Endothelial cell of umbilical vein (primary cell): ENCODE measurements around the gene CEP57L1. TPM values are rescaled to one million over a fixed set of nuclear protein-coding genes. Genes with fewer than 3 reads are reported as not detected.

Experiments used
- BruUV-seq: library from RNA; stranded (reverse); fragments of 400-500 nt; replicated peaks from 2 replicates; lab custom pipeline; 2021; lab: Mats Ljungman, UMichigan
- CTCF ChIA-PET: fragments of 300-600, 350-600 bp; sonication (Branson Sonifier 250); formaldehyde crosslinking; loops from one replicate; lab custom pipeline; 2021; ENCODE audit warnings: antibody characterized with exemption, inconsistent platforms; lab: Charles Lee
- POLR2A ChIA-PET: fragments of 300-600, 350-600 bp; sonication (Branson Sonifier 250); formaldehyde crosslinking; loops from one replicate; lab custom pipeline; 2021; ENCODE audit warnings: antibody characterized with exemption, inconsistent platforms; lab: Charles Lee
- DNase-seq: peaks from one replicate; pipeline ENCODE4 v3.0.0-alpha.2; 2011; ENCODE audit warnings: low read depth, low spot score
- FAIRE-seq: peaks from 2 replicates; lab custom pipeline; 2011; peaks lifted over from hg19 to GRCh38; lab: Jason Lieb, UNC
- H2AFZ ChIP-seq: 2 replicates; pipeline ENCODE4 v1.6.0; 2012; ENCODE audit warnings: low read depth, low read length, control low read depth, inconsistent platforms
- H3K27ac ChIP-seq: 2 replicates; pipeline ENCODE4 v1.5.1; 2011; ENCODE audit warnings: low read depth, mild to moderate bottlenecking, control low read depth, low read length, moderate library complexity; ENCODE audit not compliant: insufficient read depth
- H3K27me3 ChIP-seq, 2 experiments: 2 replicates each; pipeline versions ENCODE4 v1.6.0 to v1.6.1; 2011; ENCODE audit warnings: low read length in 2 of 2, mixed read lengths in 1 of 2; ENCODE audit not compliant: control insufficient read depth in 2 of 2, insufficient read depth in 2 of 2
- H3K36me3 ChIP-seq, 2 experiments: 2 replicates in 1 of 2; 3 replicates in 1 of 2; pipeline ENCODE4 v1.5.1; 2011; ENCODE audit warnings: low read length in 2 of 2, mild to moderate bottlenecking in 1 of 2, moderate library complexity in 1 of 2; ENCODE audit not compliant: control insufficient read depth in 2 of 2, insufficient read depth in 2 of 2; ENCODE audit errors: extremely low read depth in 1 of 2
- H3K4me1 ChIP-seq: 3 replicates; pipeline ENCODE4 v1.5.1; 2011; ENCODE audit warnings: mild to moderate bottlenecking, low read length; ENCODE audit not compliant: control insufficient read depth, insufficient read depth; ENCODE audit errors: extremely low read depth
- H3K4me2 ChIP-seq: 2 replicates; pipeline ENCODE4 v1.6.1; 2011; ENCODE audit warnings: low read length, control low read depth, mixed read lengths; ENCODE audit not compliant: insufficient read depth
- H3K4me3 ChIP-seq, 3 experiments: fragments of 200-600 bp in 1 of 3; sonication (generic), shearing (Covaris generic) in 1 of 3; replicated peaks in 1 of 3; 2 replicates each; pipeline ENCODE4 v1.5.1; 2011 to 2016; ENCODE audit warnings: control low read depth in 3 of 3, low read length in 3 of 3, mild to moderate bottlenecking in 2 of 3, inconsistent platforms in 1 of 3, low read depth in 1 of 3, moderate library complexity in 1 of 3; ENCODE audit not compliant: insufficient read depth in 1 of 3
- H3K79me2 ChIP-seq: 2 replicates; pipeline ENCODE4 v1.6.0; 2012; ENCODE audit warnings: low read length, inconsistent platforms; ENCODE audit not compliant: control insufficient read depth, insufficient read depth
- H3K9ac ChIP-seq: replicated peaks from 2 replicates; pipeline ENCODE3; 2011; ENCODE audit warnings: low read length, control low read depth; ENCODE audit not compliant: insufficient read depth; ENCODE audit errors: extremely low read depth
- H3K9me1 ChIP-seq: replicated peaks from 3 replicates; pipeline ENCODE4 v1.6.0; 2011; ENCODE audit warnings: mild to moderate bottlenecking, low read length; ENCODE audit not compliant: control insufficient read depth, insufficient read depth; ENCODE audit errors: extremely low read depth
- H3K9me3 ChIP-seq: replicated peaks from 2 replicates; pipeline ENCODE4 v1.5.1; 2012; ENCODE audit warnings: low read length, inconsistent platforms; ENCODE audit not compliant: control insufficient read depth, insufficient read depth
- H4K20me1 ChIP-seq: replicated peaks from 2 replicates; pipeline ENCODE3; 2011; ENCODE audit warnings: mild to moderate bottlenecking, low read length; ENCODE audit not compliant: control insufficient read depth, insufficient read depth; ENCODE audit errors: extremely low read depth
- EZH2 ChIP-seq: IDR thresholded peaks from 2 replicates; pipeline ENCODE4 v1.6.1; 2012; ENCODE audit warnings: borderline replicate concordance, low read depth, mild to moderate bottlenecking, moderate library complexity, low read length, inconsistent platforms; ENCODE audit not compliant: severe bottlenecking
- GATA2 ChIP-seq: IDR thresholded peaks from 2 replicates; pipeline ENCODE4 v1.7.0; 2011; ENCODE audit warnings: low read depth, mild to moderate bottlenecking, moderate library complexity, mixed read lengths, low read length; ENCODE audit not compliant: insufficient read length, insufficient read depth
- JUN ChIP-seq: IDR thresholded peaks from 2 replicates; pipeline ENCODE4 v1.6.1; 2011; ENCODE audit warnings: borderline replicate concordance, low read depth; ENCODE audit not compliant: insufficient read length, insufficient read depth
- POLR2A ChIP-seq: IDR thresholded peaks from 2 replicates; pipeline ENCODE4 v1.6.1; 2012; ENCODE audit warnings: low read depth, mild to moderate bottlenecking, control low read depth, low read length
- POLR2AphosphoS5 ChIP-seq: IDR thresholded peaks from 2 replicates; pipeline ENCODE4 v1.6.1; 2012; ENCODE audit warnings: low read depth, mild to moderate bottlenecking, control low read depth, low read length, moderate library complexity; ENCODE audit not compliant: insufficient read depth
- dilution Hi-C: fragments of 300-500 bp; cut with MboI; formaldehyde crosslinking; loops from one replicate; pipeline ENCODE4 v1.15.0; 2019; ENCODE audit warnings: low sequenced_read_pairs; ENCODE audit not compliant: extremely low pct_ligation_motif_present
- intact Hi-C: fragments of 100-400 bp; cut with micrococcal nuclease; formaldehyde crosslinking; loops from one replicate; pipeline ENCODE4 v1.10.0; 2022
- polyA plus RNA-seq, 4 experiments: library from polyadenylated mRNA; depleted of rRNA in 3 of 4; stranded (reverse) in 3 of 4; unstranded in 1 of 4; fragments of >200 nt; gene quantifications; 2 replicates each; pipeline versions ENCODE4 v1.2.1 to v1.2.3, GENCODE V29; 2011 to 2012; ENCODE audit warnings: missing spikeins in 1 of 4
- total RNA-seq: library from RNA; stranded (reverse); gene quantifications from 2 replicates; pipeline ENCODE4 v1.2.3, GENCODE V29; 2021
- TF ChIP-seq, protein P1 (sequence below): IDR thresholded peaks from 2 replicates; pipeline ENCODE4 v1.6.1; 2011; ENCODE audit not compliant: insufficient read depth, insufficient read length
- TF ChIP-seq, protein P2 (sequence below), 2 donors: IDR thresholded peaks; 1 replicate in 1 of 2; 2 replicates in 1 of 2; pipeline ENCODE4 v1.5.1; 2011; ENCODE audit warnings: low read length in 2 of 2, mild to moderate bottlenecking in 2 of 2, moderate library complexity in 2 of 2, control low read depth in 1 of 2, inconsistent platforms in 1 of 2, low read depth in 1 of 2; ENCODE audit not compliant: insufficient read depth in 1 of 2; ENCODE audit errors: extremely low read depth in 1 of 2

The CEP57L1 gene
- total and polyA plus RNA-seq, 2 donors (not counting 3 experiments of a cell fraction or from before 2014, with no cell fraction given), result 7.8 to 20.9 TPM

DNA sequence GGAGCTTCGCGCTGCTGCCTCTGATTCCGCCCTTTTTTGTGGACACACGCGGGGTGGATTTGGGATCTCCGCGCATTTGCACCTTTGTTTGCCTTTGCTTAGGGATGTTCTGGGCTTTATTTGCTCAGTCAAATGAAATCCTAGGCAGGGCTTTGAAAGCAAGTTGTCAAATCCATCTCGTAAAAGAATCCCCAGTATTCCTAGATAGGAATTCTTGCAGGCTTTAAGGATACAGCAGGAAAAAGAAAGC is 453 bp downstream of the CEP57L1 start:
- ChIA-PET POLR2A (no interaction called here), CTCF (interaction anchor here (3.1 kb wide), 1 partner anchor 203 kb away, joined by 12 read pairs; no protein-coding TSS in a partner anchor)
- H3K36me3 ChIP-seq, result no peaks in the 10 kb centered on the region
- H4K20me1 ChIP-seq, result no peaks in the 10 kb centered on the region
- peak overlapping the region; percentile 68 to 94 (median 84) for H3K4me3 ChIP-seq
- H3K4me2 ChIP-seq, result peak overlapping the region; percentile 97
- H3K27ac ChIP-seq, result peak overlapping the region; percentile 92
- FAIRE-seq (peak; percentile 8), DNase-seq (no peak)
- dilution Hi-C loops (no loop called here), intact Hi-C loops (loop anchor here (1.0 to 10.0 kb wide), 6 partner anchors 86 to 1859 kb away; partner anchors contain the start of genes CD164, GTF3C6, PPIL6 and SEC63)
- no TSS peak for BruUV-seq
- TF ChIP-seq POLR2AphosphoS5 (no peak), POLR2A (no peak), EZH2 (no peak), JUN (no peak), GATA2 (no peak)
- TF ChIP-seq, protein P1, sequence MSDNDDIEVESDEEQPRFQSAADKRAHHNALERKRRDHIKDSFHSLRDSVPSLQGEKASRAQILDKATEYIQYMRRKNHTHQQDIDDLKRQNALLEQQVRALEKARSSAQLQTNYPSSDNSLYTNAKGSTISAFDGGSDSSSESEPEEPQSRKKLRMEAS, result no peak
- TF ChIP-seq, protein P2, sequence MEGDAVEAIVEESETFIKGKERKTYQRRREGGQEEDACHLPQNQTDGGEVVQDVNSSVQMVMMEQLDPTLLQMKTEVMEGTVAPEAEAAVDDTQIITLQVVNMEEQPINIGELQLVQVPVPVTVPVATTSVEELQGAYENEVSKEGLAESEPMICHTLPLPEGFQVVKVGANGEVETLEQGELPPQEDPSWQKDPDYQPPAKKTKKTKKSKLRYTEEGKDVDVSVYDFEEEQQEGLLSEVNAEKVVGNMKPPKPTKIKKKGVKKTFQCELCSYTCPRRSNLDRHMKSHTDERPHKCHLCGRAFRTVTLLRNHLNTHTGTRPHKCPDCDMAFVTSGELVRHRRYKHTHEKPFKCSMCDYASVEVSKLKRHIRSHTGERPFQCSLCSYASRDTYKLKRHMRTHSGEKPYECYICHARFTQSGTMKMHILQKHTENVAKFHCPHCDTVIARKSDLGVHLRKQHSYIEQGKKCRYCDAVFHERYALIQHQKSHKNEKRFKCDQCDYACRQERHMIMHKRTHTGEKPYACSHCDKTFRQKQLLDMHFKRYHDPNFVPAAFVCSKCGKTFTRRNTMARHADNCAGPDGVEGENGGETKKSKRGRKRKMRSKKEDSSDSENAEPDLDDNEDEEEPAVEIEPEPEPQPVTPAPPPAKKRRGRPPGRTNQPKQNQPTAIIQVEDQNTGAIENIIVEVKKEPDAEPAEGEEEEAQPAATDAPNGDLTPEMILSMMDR (IDR thresholded peaks at IDR 0.05; ENCODE audit: extremely low read depth in 1 of 2, insufficient read depth in 1 of 2, low read depth in 1 of 2, low read length in 2 of 2), result no peak
- H3K9me1 ChIP-seq, result no peaks in the 10 kb centered on the region
- peaks cover 49% of the 10 kb centered on the region for H3K79me2 ChIP-seq
- H3K27me3 ChIP-seq, result no peaks in the 10 kb centered on the region
- H2AFZ ChIP-seq, result peak overlapping the region; percentile 93
- H3K4me1 ChIP-seq, result peaks cover 27% of the 10 kb centered on the region
- peak overlapping the region; percentile 94 for H3K9ac ChIP-seq
- no peaks in the 10 kb centered on the region for H3K9me3 ChIP-seq
